NCI-H460 (cell line): ENCODE results near the gene POLD1. TPM values are rescaled to one million over a fixed set of nuclear protein-coding genes. Genes with fewer than 3 reads are reported as not detected.

Source experiments
- DNase-seq: peaks from one replicate; pipeline ENCODE4 v3.0.0-alpha.2; 2016; ENCODE audit warnings: low read depth; ENCODE audit errors: extremely low read depth
- total RNA-seq: library from RNA; depleted of rRNA; stranded (reverse); fragments of >200 nt; shearing (Covaris generic); gene quantifications from 2 replicates; pipeline ENCODE4 v1.2.3, GENCODE V29; 2014

Gene POLD1
- total RNA-seq, 1 experiment from 2014 or later = 20.9 TPM

GRCh38 chr19:50362656-50363424, 21.3 kb upstream of the POLD1 start:
- no peak for DNase-seq

GRCh38 chr19:50365434-50366306, 18.5 kb upstream of the POLD1 start, which contains the start of gene NAPSA:
Gene NAPSA, minus strand, starts transcription at chr19:50365639. Its CDS starts 18 bp downstream, at chr19:50365621.
- no peak for DNase-seq

GRCh38 chr19:50368649-50369570, 15.2 kb upstream of the POLD1 start:
- peak; percentile 84 for DNase-seq

- DNase-seq = no peak
Measured at GRCh38 chr19:50371914-50372475, 12.2 kb upstream of the POLD1 start.

DNA sequence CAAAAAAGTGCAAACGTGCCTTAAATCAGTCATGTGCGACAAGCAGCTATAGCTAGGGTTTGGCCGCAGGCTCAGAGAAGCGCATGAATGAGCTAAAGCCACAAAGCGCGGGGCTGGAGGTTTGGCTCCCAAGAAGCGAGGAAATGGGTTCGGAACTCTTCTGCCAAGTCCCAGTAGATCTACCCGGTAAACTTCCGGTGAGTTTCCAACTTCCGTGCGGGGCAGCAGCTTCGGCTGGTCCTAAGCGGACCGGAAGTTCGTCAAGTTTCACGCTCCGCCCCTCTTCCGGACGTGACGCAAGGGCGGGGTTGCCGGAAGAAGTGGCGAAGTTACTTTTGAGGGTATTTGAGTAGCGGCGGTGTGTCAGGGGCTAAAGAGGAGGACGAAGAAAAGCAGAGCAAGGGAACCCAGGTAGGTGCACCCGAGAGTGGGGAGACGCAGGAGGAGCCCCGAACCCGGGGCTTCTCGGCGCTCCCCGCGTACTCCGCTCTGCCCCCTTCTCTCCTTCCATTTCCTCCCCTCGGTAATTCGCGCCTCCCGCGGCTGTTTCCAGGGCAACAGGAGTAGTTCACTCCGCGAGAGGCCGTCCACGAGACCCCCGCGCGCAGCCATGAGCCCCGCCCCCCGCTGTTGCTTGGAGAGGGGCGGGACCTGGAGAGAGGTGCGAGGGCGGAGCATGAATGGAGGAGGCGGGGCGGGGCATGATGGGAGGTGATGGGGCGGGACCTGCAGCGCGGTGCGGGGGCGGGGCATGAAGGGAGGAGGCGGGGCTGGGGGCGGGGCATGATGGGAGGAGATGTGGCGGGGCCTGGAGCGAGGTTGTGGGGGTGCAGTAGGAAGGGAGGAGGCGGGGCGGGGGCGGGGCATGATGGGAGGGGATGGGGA, 7.7 kb upstream of the POLD1 start, which contains the start of gene NR1H2:
TSS of gene NR1H2 (plus strand) at position 292 of the 885 bp plus-strand sequence. CDS start 1,149 bp downstream, outside the sequence.
- DNase-seq = peak; percentile 91

GRCh38 chr19:50377051-50377461, 7.1 kb upstream of the POLD1 start:
- DNase-seq = no peak

- no peak for DNase-seq
Measured at GRCh38 chr19:50377517-50377916, 6.6 kb upstream of the POLD1 start.

- DNase-seq = no peak
Measured at GRCh38 chr19:50378169-50378862, 5.8 kb upstream of the POLD1 start.

DNA sequence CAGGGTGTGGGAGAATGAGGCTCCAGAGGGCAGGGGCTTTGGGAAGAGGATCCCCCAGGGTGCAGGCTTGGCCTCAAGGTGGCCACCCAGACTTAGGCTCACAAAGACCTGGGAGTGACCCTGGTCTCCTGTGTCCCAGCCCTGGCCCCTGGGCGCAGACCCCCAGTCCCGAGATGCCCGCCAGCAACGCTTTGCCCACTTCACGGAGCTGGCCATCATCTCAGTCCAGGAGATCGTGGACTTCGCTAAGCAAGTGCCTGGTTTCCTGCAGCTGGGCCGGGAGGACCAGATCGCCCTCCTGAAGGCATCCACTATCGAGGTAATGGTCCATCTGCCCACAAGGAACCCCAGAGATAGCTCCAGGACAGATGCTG, 5.3 kb upstream of the POLD1 start:
- DNase-seq = no peak

- DNase-seq = no peak
Measured at GRCh38 chr19:50379602-50380001, 4.5 kb upstream of the POLD1 start.

- no peak for DNase-seq
Measured at GRCh38 chr19:50380137-50380536, 4.0 kb upstream of the POLD1 start.

- DNase-seq = no peak
Measured at GRCh38 chr19:50380751-50381151, 3.4 kb upstream of the POLD1 start.

DNA sequence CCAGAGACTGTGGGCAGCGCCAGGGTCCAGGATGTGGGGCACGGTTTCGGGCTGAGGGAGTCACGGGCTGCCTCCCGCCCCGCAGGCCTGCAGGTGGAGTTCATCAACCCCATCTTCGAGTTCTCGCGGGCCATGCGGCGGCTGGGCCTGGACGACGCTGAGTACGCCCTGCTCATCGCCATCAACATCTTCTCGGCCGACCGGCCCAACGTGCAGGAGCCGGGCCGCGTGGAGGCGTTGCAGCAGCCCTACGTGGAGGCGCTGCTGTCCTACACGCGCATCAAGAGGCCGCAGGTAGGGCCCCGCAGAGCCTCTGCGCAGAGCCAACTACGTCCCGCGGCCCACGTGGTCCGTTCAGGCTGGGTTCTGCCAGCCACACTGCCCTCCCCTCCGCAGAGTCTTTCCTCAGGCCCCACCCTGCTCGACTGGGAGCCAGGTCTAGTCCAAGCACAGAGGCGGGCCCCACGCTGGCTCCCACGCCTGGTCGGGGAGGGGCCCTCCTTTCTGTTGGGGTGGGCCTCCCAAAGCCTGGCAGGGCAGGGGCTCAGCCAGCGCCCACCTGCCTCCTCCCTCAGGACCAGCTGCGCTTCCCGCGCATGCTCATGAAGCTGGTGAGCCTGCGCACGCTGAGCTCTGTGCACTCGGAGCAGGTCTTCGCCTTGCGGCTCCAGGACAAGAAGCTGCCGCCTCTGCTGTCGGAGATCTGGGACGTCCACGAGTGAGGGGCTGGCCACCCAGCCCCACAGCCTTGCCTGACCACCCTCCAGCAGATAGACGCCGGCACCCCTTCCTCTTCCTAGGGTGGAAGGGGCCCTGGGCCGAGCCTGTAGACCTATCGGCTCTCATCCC, 2.0 kb upstream of the POLD1 start:
- DNase-seq = no peak

DNA sequence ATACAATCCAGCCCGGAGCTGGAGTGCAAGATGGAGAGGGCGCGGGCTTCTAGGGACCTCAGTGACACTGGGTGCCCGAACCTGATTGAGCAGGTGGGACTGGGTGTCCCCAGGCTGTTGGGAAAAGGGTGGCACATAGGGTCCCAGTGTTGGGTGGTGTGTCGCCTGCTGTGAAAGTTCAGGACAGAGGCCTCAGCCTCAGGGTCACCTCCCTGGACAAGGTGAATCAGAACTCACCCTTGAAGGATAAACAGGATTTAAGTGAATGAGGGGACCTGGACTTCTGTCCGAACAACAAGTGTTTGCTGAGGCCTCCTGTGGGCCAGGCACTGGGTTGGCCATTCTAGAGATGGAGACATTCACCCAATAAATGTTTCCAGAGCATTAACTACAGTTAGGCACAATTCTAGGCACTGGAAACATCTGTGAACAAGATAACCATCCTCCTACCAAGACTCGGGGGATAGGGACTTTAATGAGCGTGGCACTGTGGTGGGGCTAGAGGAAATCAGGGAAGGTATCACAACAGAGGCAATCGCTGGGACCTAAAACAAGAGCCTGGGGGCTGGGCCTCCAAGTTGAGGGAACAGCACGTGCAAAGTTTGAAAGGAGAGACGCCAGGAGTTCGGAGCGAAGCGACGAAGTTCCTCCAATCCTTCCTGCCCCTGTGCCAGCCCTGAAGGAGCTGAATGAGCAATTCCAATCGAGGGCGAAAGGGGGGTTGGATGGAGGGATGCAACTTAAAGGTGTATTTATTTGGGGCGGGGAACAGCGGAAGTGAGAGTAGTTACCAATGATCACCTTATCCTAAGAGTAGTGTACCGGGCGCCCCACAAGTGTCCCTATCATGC, 921 bp upstream of the POLD1 start:
- no peak for DNase-seq

- no peak for DNase-seq
Measured at GRCh38 chr19:50384685-50385535, 763 bp downstream of the POLD1 start.
